Mucosa of rectum (tissue), 2 donors: ENCODE measurements around the gene SSTR4.
"Not testable (repeated sequence)": the region's sequence is repeated elsewhere in the genome, so short reads cannot be mapped to it uniquely, and the experiment has no call there.

Source experiments
- H3K27ac ChIP-seq, 2 donors: one replicate each; pipeline ENCODE4 v1.7.0; 2013; ENCODE audit warnings: inconsistent platforms in 2 of 2, low read depth in 2 of 2, low read length in 2 of 2
- H3K27me3 ChIP-seq, 2 donors: one replicate each; pipeline ENCODE4 v1.7.0; 2013; ENCODE audit warnings: low read length in 2 of 2; ENCODE audit not compliant: control insufficient read depth in 2 of 2, insufficient read depth in 2 of 2
- H3K36me3 ChIP-seq, 2 donors: one replicate each; pipeline ENCODE4 v1.7.0; 2013; ENCODE audit warnings: low read length in 2 of 2; ENCODE audit not compliant: control insufficient read depth in 2 of 2, insufficient read depth in 2 of 2
- H3K4me1 ChIP-seq, 2 donors: one replicate each; pipeline ENCODE4 v1.7.0; 2013; ENCODE audit warnings: low read length in 2 of 2, mild to moderate bottlenecking in 1 of 2; ENCODE audit not compliant: control insufficient read depth in 2 of 2, insufficient read depth in 2 of 2
- H3K4me3 ChIP-seq, 2 donors: one replicate each; pipeline ENCODE4 v1.7.0; 2013; ENCODE audit warnings: low read length in 2 of 2
- H3K9ac ChIP-seq, 2 donors: one replicate each; pipeline ENCODE4 v1.7.0; 2013; ENCODE audit warnings: low read length in 2 of 2, low read depth in 1 of 2, mild to moderate bottlenecking in 1 of 2
- H3K9me3 ChIP-seq, 2 donors: one replicate each; pipeline ENCODE4 v1.7.0; 2013; ENCODE audit warnings: low read length in 2 of 2; ENCODE audit not compliant: control insufficient read depth in 2 of 2
- donor health status: healthy.
- donor health status: Normal muscosa, but diverticular disease.

The SSTR4 gene

GRCh38 chr20:23034721-23035671 lies at the start of gene SSTR4:
Gene SSTR4 (plus strand): TSS chr20:23035312. CDS start chr20:23035484, 172 bp downstream.
- H3K4me3 ChIP-seq, result no peak within 1 kb of the TSS
- no peaks in the 10 kb centered on the region for H3K36me3 ChIP-seq
- H3K9ac ChIP-seq, result no peak within 1 kb of the TSS
- no peaks in the 10 kb centered on the region for H3K9me3 ChIP-seq
- H3K27ac ChIP-seq, result no peak within 1 kb of the TSS
- no peaks in the 10 kb centered on the region for H3K27me3 ChIP-seq
- no peaks in the 10 kb centered on the region for H3K4me1 ChIP-seq

- no peak overlapping the region for H3K27ac ChIP-seq
- H3K4me1 ChIP-seq, result no peaks in the 10 kb centered on the region
- no peak overlapping the region for H3K4me3 ChIP-seq
- no peaks in the 10 kb centered on the region for H3K9me3 ChIP-seq
- H3K36me3 ChIP-seq, result no peaks in the 10 kb centered on the region
- H3K9ac ChIP-seq, result no peak overlapping the region
- H3K27me3 ChIP-seq, result no peaks in the 10 kb centered on the region
Measured at GRCh38 chr20:22986601-22987000, 48.5 kb upstream of the SSTR4 start.

GRCh38 chr20:22991424-22991823 lies 43.7 kb upstream of the SSTR4 start:
- not testable (repeated sequence) for H3K4me1 ChIP-seq, H3K9me3 ChIP-seq, H3K36me3 ChIP-seq, H3K9ac ChIP-seq, H3K4me3 ChIP-seq, H3K27me3 ChIP-seq, H3K27ac ChIP-seq

GRCh38 chr20:22993823-22994222 lies 41.3 kb upstream of the SSTR4 start:
- no peaks in the 10 kb centered on the region for H3K9me3 ChIP-seq

GRCh38 chr20:22995923-22996322 lies 39.2 kb upstream of the SSTR4 start:
- Histone ChIP-seq H3K9ac (no peak overlapping the region), H3K9me3 (no peaks in the 10 kb centered on the region), H3K36me3 (no peaks in the 10 kb centered on the region), H3K27me3 (peaks cover 0 to 4% of the 10 kb centered on the region in 2 donors), H3K4me3 (no peak overlapping the region), H3K4me1 (no peaks in the 10 kb centered on the region), H3K27ac (no peak overlapping the region)

More at GRCh38 chr20:22993823-22994222, 41.3 kb upstream of the SSTR4 start:
- H3K4me1 ChIP-seq, result no peaks in the 10 kb centered on the region
- no peaks in the 10 kb centered on the region for H3K36me3 ChIP-seq
- H3K27me3 ChIP-seq, result peaks cover 0 to 4% of the 10 kb centered on the region in 2 donors
- no peak overlapping the region for H3K4me3 ChIP-seq
- no peak overlapping the region for H3K27ac ChIP-seq
- H3K9ac ChIP-seq, result no peak overlapping the region

- no peaks in the 10 kb centered on the region for H3K36me3 ChIP-seq
- no peak overlapping the region for H3K4me3 ChIP-seq
- no peaks in the 10 kb centered on the region for H3K9me3 ChIP-seq
- peaks cover 0 to 4% of the 10 kb centered on the region in 2 donors for H3K27me3 ChIP-seq
- H3K4me1 ChIP-seq, result no peaks in the 10 kb centered on the region
- H3K27ac ChIP-seq, result no peak overlapping the region
- H3K9ac ChIP-seq, result no peak overlapping the region
Measured at GRCh38 chr20:22998476-22998875, 36.6 kb upstream of the SSTR4 start.

GRCh38 chr20:22999756-23000155 lies 35.4 kb upstream of the SSTR4 start:
- no peaks in the 10 kb centered on the region for H3K4me1 ChIP-seq
- H3K9ac ChIP-seq, result no peak overlapping the region
- H3K9me3 ChIP-seq, result no peaks in the 10 kb centered on the region
- H3K27ac ChIP-seq, result no peak overlapping the region
- no peaks in the 10 kb centered on the region for H3K36me3 ChIP-seq
- no peak overlapping the region for H3K4me3 ChIP-seq
- peaks cover 0 to 4% of the 10 kb centered on the region in 2 donors for H3K27me3 ChIP-seq

GRCh38 chr20:23000232-23000947 lies 34.7 kb upstream of the SSTR4 start:
- Histone ChIP-seq H3K4me3 (no peak overlapping the region), H3K27ac (no peak overlapping the region), H3K9ac (no peak overlapping the region), H3K4me1 (no peaks in the 10 kb centered on the region), H3K9me3 (no peaks in the 10 kb centered on the region), H3K27me3 (peaks cover 0 to 4% of the 10 kb centered on the region in 2 donors), H3K36me3 (no peaks in the 10 kb centered on the region)

GRCh38 chr20:23002276-23002675 lies 32.8 kb upstream of the SSTR4 start:
- H3K4me3 ChIP-seq, result no peak overlapping the region
- no peak overlapping the region for H3K27ac ChIP-seq
- no peaks in the 10 kb centered on the region for H3K9me3 ChIP-seq
- no peaks in the 10 kb centered on the region for H3K36me3 ChIP-seq
- no peaks in the 10 kb centered on the region for H3K4me1 ChIP-seq
- H3K27me3 ChIP-seq, result no peaks in the 10 kb centered on the region
- no peak overlapping the region for H3K9ac ChIP-seq

- no peak overlapping the region for H3K27ac ChIP-seq
- H3K36me3 ChIP-seq, result no peaks in the 10 kb centered on the region
- H3K9me3 ChIP-seq, result no peaks in the 10 kb centered on the region
- H3K27me3 ChIP-seq, result no peaks in the 10 kb centered on the region
- H3K4me3 ChIP-seq, result no peak overlapping the region
- H3K9ac ChIP-seq, result no peak overlapping the region
- H3K4me1 ChIP-seq, result no peaks in the 10 kb centered on the region
Measured at GRCh38 chr20:23003077-23003635, 32.0 kb upstream of the SSTR4 start.
